Parathyroid adenoma (tissue), 2 donors: ENCODE data around the gene CFAP299.

Experiments
- H2AFZ ChIP-seq: fragments of 300-600 bp; sonication (generic); one replicate; pipeline ENCODE4 v1.7.0; 2017; ENCODE audit warnings: antibody characterized with exemption, mild to moderate bottlenecking
- H3K27ac ChIP-seq: fragments of 300-600 bp; sonication (generic); one replicate; pipeline ENCODE4 v1.7.0; 2017
- H3K27me3 ChIP-seq: fragments of 300-600 bp; sonication (generic); one replicate; pipeline ENCODE4 v1.7.0; 2017; ENCODE audit warnings: low read length; ENCODE audit not compliant: control insufficient read depth, insufficient read depth
- H3K36me3 ChIP-seq: fragments of 300-600 bp; sonication (generic); one replicate; pipeline ENCODE4 v1.7.0; 2017; ENCODE audit warnings: low read length; ENCODE audit not compliant: control insufficient read depth, insufficient read depth
- H3K4me1 ChIP-seq: fragments of 300-600 bp; sonication (generic); one replicate; pipeline ENCODE4 v1.7.0; 2017; ENCODE audit warnings: control low read depth
- H3K4me2 ChIP-seq: fragments of 300-600 bp; sonication (generic); one replicate; pipeline ENCODE4 v1.7.0; 2017; ENCODE audit warnings: low read length
- H3K4me3 ChIP-seq: fragments of 300-600 bp; sonication (generic); one replicate; pipeline ENCODE4 v1.7.0; 2017; ENCODE audit warnings: low read depth, low read length
- H3K79me2 ChIP-seq: fragments of 300-600 bp; sonication (generic); one replicate; pipeline ENCODE4 v1.7.0; 2017; ENCODE audit warnings: control low read depth
- H3K9ac ChIP-seq: fragments of 300-600 bp; sonication (generic); one replicate; pipeline ENCODE4 v1.7.0; 2017; ENCODE audit warnings: mild to moderate bottlenecking
- H3K9me3 ChIP-seq: fragments of 300-600 bp; sonication (generic); one replicate; pipeline ENCODE4 v1.7.0; 2017; ENCODE audit warnings: low read length; ENCODE audit not compliant: control insufficient read depth
- TF ChIP-seq, protein P1 (sequence below): fragments of 300-600 bp; sonication (generic); IDR thresholded peaks from one replicate; pipeline ENCODE4 v1.7.0; 2017; ENCODE audit warnings: antibody characterized with exemption, mild to moderate bottlenecking
- donor health status: primary hyperparathyroidism.

Gene CFAP299

DNA sequence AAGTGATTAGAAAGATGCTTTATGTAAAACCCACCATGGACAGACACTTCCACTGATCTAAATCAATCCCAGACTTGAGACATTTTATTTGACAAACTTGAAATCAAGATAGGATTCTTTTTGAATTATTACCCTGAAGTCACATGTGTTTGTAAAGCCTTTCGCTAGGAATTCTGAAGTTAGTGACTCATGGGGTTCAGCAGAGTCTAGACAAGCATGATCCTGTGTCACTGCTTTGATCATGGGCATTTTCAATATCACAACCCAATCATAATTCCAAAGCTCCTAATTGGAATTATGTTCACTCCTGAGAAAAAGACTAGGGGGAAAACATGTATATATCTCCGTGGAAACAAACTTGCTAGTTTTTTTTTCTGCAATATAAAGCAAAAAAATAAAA is 627.5 kb downstream of the CFAP299 start:
- no peak overlapping the region for H3K9ac ChIP-seq
- H3K36me3 ChIP-seq, result no peaks in the 10 kb centered on the region
- no peaks in the 10 kb centered on the region for H3K4me1 ChIP-seq
- no peak overlapping the region for H3K4me2 ChIP-seq
- H3K27me3 ChIP-seq, result no peaks in the 10 kb centered on the region
- H3K4me3 ChIP-seq, result no peak overlapping the region
- H3K27ac ChIP-seq, result no peak overlapping the region
- H3K9me3 ChIP-seq, result no peaks in the 10 kb centered on the region
- no peak overlapping the region for H2AFZ ChIP-seq
- TF ChIP-seq, protein P1, sequence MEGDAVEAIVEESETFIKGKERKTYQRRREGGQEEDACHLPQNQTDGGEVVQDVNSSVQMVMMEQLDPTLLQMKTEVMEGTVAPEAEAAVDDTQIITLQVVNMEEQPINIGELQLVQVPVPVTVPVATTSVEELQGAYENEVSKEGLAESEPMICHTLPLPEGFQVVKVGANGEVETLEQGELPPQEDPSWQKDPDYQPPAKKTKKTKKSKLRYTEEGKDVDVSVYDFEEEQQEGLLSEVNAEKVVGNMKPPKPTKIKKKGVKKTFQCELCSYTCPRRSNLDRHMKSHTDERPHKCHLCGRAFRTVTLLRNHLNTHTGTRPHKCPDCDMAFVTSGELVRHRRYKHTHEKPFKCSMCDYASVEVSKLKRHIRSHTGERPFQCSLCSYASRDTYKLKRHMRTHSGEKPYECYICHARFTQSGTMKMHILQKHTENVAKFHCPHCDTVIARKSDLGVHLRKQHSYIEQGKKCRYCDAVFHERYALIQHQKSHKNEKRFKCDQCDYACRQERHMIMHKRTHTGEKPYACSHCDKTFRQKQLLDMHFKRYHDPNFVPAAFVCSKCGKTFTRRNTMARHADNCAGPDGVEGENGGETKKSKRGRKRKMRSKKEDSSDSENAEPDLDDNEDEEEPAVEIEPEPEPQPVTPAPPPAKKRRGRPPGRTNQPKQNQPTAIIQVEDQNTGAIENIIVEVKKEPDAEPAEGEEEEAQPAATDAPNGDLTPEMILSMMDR, result no peak
- no peaks in the 10 kb centered on the region for H3K79me2 ChIP-seq

DNA sequence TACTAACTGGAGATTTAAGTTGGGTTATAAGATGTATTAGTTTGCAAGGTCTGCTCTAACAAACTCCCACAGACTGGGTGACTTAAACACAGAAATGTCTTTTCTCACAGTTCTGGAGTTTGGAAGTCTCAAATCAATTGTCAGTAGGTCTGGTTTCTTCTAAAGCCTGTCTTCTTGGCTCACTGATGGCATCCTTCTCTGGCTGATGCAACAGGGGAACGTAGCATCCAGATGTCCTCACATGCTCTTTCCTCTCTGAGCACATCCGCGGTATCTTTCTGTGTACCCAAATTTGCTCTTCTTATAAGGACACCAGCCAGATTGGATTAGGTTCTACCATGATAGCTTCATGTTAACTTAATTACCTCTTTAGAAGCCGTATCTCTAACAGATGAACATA is 631.8 kb downstream of the CFAP299 start:
- Histone ChIP-seq H3K27me3 (no peaks in the 10 kb centered on the region), H3K4me1 (no peaks in the 10 kb centered on the region), H3K9me3 (no peaks in the 10 kb centered on the region), H3K9ac (no peak overlapping the region), H3K4me3 (no peak overlapping the region), H3K27ac (no peak overlapping the region), H3K4me2 (no peak overlapping the region), H2AFZ (no peak overlapping the region), H3K36me3 (no peaks in the 10 kb centered on the region), H3K79me2 (no peaks in the 10 kb centered on the region)
- TF ChIP-seq, protein P1, result no peak

DNA sequence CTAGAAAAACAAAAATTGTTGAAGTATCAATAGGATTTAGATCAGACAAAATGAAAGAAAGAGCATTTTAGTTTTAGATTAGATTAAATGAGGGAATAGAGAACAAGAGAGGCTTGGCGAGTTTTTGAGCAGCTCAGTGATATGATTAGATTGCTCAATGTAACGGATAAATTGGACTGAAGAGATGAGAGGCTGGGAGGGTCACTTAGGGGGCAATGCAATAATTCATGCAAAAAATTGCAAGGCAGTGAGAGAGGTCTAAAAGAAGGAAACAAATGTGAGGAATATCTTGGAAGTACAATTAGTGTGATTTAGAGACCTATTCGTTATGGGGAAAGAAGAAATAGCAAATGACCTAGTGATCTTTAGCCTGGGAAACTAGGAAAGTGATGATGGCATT is 644.7 kb downstream of the CFAP299 start:
- H2AFZ ChIP-seq, result no peak overlapping the region
- TF ChIP-seq, protein P1, result no peak
- no peaks in the 10 kb centered on the region for H3K27me3 ChIP-seq
- no peaks in the 10 kb centered on the region for H3K36me3 ChIP-seq
- no peaks in the 10 kb centered on the region for H3K4me1 ChIP-seq
- H3K4me2 ChIP-seq, result no peak overlapping the region
- H3K9ac ChIP-seq, result no peak overlapping the region
- no peaks in the 10 kb centered on the region for H3K79me2 ChIP-seq
- no peak overlapping the region for H3K4me3 ChIP-seq
- no peaks in the 10 kb centered on the region for H3K9me3 ChIP-seq
- H3K27ac ChIP-seq, result no peak overlapping the region

DNA sequence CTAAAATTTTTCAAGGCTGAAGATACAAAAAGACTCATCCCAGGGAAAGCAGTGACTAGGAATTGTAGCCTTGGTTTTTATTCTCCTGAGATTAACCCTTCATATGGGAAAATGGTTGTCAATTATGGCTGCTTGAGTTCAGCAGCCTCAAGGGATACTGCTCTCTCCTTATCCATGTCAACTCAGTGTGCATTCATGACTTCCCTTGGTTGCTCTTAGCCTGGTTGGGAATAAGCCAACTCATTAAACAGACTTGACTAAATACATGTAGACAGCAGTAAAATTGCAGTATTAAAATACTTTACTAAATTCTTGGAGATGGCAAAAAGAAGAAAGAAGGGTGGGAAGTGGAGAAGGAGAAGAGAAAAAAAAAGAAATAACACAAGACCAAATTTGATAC is 650.5 kb downstream of the CFAP299 start:
- Histone ChIP-seq H3K4me3 (no peak overlapping the region), H3K27me3 (no peaks in the 10 kb centered on the region), H3K9me3 (no peaks in the 10 kb centered on the region), H2AFZ (no peak overlapping the region), H3K79me2 (no peaks in the 10 kb centered on the region), H3K9ac (no peak overlapping the region), H3K4me2 (no peak overlapping the region), H3K36me3 (no peaks in the 10 kb centered on the region), H3K4me1 (no peaks in the 10 kb centered on the region), H3K27ac (no peak overlapping the region)
- TF ChIP-seq, protein P1, result no peak

DNA sequence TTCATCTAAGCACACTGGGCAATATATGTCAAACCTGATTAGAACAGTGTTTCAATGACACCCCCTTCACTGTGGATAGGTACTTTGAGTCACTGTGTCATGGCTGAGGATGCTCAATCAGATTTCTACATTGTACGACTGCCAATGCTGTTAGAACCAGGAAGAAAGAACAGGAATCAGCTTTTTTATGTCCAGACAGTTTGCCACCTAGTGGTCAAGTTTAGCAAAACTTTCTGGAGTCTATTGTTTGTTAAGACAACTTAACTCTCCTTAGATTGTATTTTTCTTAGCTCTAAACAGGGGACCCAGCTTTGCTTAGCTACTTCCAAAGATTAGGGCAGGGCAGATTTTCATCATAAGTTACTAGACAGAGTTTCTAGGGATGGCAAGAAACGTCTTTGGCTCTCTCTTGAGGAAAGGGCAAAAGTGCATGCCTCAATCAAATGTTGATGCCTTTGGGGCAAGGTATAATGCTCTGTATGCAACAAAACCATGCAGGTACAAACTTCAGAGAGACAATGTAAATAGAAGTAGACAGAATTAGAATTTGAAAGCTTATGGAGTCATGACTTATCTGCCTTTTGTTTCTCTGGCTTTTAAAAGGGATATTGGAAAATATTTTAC is 654.5 kb downstream of the CFAP299 start:
- Histone ChIP-seq H3K36me3 (no peaks in the 10 kb centered on the region), H3K27me3 (no peaks in the 10 kb centered on the region), H3K27ac (no peak overlapping the region), H3K9me3 (no peaks in the 10 kb centered on the region), H3K79me2 (no peaks in the 10 kb centered on the region), H3K4me3 (no peak overlapping the region), H2AFZ (no peak overlapping the region), H3K4me1 (no peaks in the 10 kb centered on the region), H3K9ac (no peak overlapping the region), H3K4me2 (no peak overlapping the region)
- TF ChIP-seq, protein P1, result peak; percentile 29
